Sigmoid colon (tissue), 4 donors: Measurements from ENCODE around the gene C1orf141.

Experiments
- POLR2A ChIP-seq, 2 donors: fragments of 450-650 bp; IDR thresholded peaks; one replicate each; pipeline ENCODE4 v1.6.1; 2016; ENCODE audit warnings: antibody characterized with exemption in 2 of 2, mild to moderate bottlenecking in 2 of 2, moderate library complexity in 2 of 2
- POLR2AphosphoS5 ChIP-seq, 4 donors: sonication (generic); formaldehyde crosslinking; IDR thresholded peaks; one replicate each; pipeline ENCODE4 v1.6.1; 2017; ENCODE audit warnings: antibody characterized with exemption in 4 of 4
- TF ChIP-seq, protein P1 (sequence below), 4 experiments: fragments of 450-650 bp in 3 of 4; fragments of 200-600 bp in 1 of 4; IDR thresholded peaks; one replicate each; pipeline ENCODE4 v1.5.1; 2016 to 2019; ENCODE audit warnings: antibody characterized with exemption in 4 of 4, mild to moderate bottlenecking in 3 of 4, moderate library complexity in 2 of 4

- TF ChIP-seq, protein P1, sequence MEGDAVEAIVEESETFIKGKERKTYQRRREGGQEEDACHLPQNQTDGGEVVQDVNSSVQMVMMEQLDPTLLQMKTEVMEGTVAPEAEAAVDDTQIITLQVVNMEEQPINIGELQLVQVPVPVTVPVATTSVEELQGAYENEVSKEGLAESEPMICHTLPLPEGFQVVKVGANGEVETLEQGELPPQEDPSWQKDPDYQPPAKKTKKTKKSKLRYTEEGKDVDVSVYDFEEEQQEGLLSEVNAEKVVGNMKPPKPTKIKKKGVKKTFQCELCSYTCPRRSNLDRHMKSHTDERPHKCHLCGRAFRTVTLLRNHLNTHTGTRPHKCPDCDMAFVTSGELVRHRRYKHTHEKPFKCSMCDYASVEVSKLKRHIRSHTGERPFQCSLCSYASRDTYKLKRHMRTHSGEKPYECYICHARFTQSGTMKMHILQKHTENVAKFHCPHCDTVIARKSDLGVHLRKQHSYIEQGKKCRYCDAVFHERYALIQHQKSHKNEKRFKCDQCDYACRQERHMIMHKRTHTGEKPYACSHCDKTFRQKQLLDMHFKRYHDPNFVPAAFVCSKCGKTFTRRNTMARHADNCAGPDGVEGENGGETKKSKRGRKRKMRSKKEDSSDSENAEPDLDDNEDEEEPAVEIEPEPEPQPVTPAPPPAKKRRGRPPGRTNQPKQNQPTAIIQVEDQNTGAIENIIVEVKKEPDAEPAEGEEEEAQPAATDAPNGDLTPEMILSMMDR (IDR thresholded peaks at IDR 0.05), result no peak
- no peak for TF ChIP-seq POLR2A (IDR thresholded peaks at IDR 0.05)
- no peak for TF ChIP-seq POLR2AphosphoS5 (IDR thresholded peaks at IDR 0.05)
These were observed 35.2 kb upstream of the C1orf141 start for GRCh38 chr1:67169932-67170331.
